Stimulated activated CD4-positive, alpha-beta T cell treated with anti-CD3 and anti-CD28 coated beads, TNF-alpha, amount 100 ng/mL, for 24 hours (primary cell): ENCODE data around the gene TROAP.
"Not testable (repeated sequence)": the region's sequence is repeated elsewhere in the genome, so short reads cannot be mapped to it uniquely, and the experiment has no call there.

Source experiments
- DNase-seq, 3 experiments: peaks; one replicate each; pipeline ENCODE4 v3.0.0-alpha.2; 2020; ENCODE audit warnings: low read depth in 3 of 3

Gene TROAP

DNA sequence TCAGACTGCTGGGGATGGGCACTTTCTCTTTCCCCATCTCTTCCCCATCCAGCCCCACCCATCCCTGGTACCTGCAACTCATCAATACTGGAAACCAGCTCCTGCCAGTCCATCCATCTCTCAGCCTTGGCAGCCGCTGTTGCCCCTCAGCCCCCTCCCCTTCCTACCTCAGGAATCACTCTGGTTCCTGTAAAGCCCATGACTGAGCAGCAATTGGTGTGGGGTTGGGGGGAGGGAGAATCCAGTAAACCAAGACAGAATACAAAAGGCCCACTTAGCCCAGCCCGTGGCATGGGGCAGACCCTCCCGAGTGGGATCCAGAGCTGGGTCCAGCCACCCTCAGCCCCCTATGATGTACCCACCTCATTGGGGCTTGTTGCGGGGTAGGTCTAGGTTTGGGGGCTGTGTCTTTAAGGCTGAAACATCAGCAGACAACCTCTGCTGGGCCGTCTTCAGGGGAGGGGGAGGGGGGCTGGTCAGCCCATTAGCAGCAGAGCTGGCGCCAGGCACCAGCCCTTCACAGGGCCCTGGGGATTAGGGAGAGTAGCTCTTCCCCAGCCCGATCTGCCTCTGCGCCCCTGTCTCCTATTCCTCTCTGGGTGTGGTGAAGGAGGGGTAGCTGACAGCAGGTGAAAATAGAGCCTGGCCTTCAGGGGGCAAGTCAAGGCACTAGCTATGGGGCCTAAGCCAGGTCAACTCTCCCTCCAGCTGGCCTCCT lies 28.8 kb upstream of the TROAP start:
- DNase-seq = no peak

- DNase-seq = no peak
These were observed 28.3 kb upstream of the TROAP start for GRCh38 chr12:49294804-49295081.

- DNase-seq = no peak
These were observed 27.7 kb upstream of the TROAP start, which contains the start of gene PRPH for GRCh38 chr12:49295082-49295936. PRPH (plus strand) TSS chr12:49295147; CDS start chr12:49295201, 54 bp downstream.

- peak in 2 of 3 experiments; percentile 24 to 67 for DNase-seq
These were observed 26.8 kb upstream of the TROAP start for GRCh38 chr12:49296034-49296835.

GRCh38 chr12:49296836-49297694 lies 26.0 kb upstream of the TROAP start:
- DNase-seq = peak in 1 of 3 experiments; percentile 50

GRCh38 chr12:49297695-49298060 lies 25.4 kb upstream of the TROAP start:
- no peak for DNase-seq

DNA sequence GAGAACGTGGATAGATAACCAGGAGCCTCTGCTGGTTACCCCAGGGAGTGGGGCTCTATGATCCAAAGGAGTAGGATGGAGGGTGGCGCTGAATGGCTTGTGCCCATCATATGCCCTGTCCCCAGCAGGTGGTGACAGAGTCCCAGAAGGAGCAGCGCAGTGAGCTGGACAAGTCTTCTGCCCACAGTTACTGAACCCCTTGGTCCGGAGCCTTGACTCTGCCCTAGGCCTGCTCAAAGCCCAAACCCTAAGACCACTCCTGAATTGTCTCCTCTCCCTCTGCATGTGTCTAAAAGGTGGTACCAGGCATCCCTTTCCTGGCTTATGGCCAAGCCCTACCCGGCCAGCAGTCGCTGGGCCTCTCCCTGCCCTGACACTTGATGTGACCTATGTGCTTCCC lies 24.9 kb upstream of the TROAP start:
- no peak for DNase-seq

DNA sequence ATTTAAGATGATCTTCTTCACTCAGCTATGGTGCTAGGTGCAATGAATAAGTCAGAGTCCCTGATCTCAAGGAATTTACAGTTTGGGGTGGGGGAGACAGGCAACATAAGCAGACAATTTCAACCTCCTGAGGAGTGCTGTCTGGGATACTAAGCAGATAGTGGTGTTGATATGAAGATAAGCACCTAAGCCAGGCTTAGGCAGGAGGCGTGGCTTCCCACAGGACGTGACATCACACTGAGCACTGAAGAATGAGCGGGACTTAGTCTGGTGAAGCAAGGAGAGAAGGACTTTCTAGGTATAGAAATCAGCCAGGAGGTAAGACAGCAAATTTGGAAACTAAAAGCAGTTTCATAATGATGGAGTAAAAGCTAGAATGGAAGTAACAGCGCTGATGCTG lies 21.3 kb upstream of the TROAP start:
- DNase-seq = peak in 1 of 3 experiments; percentile 56

GRCh38 chr12:49304161-49304560 lies 18.9 kb upstream of the TROAP start:
- no peak for DNase-seq

- DNase-seq = no peak
These were observed 17.1 kb upstream of the TROAP start for GRCh38 chr12:49305762-49306510.

- DNase-seq = no peak
These were observed 13.7 kb upstream of the TROAP start for GRCh38 chr12:49309386-49309785.

DNA sequence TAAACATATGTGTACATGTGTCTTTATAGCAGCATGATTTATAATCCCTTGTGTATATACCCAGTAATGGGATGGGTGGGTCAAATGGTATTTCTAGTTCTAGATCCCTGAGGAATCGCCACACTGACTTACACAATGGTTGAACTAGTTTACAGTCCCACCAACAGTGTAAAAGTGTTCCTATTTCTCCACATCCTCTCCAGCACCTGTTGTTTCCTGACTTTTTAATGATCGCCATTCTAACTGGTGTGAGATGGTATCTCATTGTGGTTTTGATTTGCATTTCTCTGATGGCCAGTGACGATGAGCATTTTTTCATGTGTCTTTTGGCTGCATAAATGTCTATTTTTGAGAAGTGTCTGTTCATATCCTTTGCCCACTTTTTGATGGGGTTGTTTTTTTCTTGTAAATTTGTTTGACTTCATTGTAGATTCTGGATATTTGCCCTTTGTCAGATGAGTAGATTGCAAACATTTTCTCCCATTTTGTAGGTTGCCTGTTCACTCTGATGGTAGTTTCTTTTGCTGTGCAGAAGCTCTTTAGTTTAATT lies 12.5 kb upstream of the TROAP start:
- not testable (repeated sequence) for DNase-seq

DNA sequence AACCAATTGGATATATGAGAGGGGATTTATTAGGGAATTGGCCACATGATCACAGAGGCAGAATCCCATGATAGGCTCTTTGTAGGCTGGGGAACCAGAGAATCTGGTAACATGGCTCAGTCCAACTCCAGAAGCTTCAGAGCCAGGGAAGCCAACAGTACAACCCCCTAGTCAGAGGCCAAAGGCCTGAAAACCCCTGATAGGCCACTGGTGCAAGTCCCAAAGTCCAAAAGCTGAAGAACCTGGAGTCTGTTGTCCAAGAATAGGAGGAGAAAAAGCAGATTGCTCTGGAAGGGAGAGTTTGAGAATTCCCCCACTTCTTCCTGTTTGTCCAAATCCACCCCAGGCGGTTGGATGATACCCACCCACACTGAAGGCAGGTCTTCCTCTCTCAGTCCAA lies 8.2 kb upstream of the TROAP start:
- DNase-seq = no peak

- DNase-seq = not testable (repeated sequence)
These were observed 5.9 kb upstream of the TROAP start for GRCh38 chr12:49317118-49317517.

DNA sequence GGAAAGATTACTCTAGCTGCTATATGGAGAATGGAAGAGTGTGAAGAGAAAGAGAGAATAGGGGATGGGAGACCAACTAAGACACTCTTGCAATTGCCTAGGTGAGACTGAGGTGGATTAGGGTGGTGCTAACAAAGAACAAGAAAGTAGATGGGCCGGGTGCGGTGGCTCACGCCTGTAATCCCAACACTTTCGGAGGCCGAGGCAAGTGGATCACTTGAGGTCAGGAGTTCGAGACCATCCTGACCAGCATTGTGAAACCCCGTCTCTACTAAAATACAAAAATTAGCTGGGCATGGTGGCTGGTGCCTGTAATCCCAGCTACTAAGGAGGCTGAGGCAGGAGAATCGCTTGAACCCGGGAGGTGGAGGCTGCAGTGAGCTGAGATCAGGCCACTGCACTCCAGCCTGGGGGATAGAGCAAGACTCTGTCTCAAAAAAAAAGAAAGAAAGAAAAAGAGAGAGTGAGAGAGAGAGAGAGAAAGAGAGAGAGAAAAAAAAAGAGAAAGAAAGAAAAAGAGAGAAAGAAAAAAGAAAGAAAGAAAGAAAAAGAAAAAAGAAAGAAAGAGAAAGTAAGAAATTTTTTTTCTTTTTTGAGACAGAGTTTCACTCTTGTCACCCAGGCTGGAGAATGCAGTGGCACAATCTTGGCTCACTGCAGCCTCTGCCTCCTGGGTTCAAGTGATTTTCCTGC lies 2.5 kb upstream of the TROAP start:
- not testable (repeated sequence) for DNase-seq

DNA sequence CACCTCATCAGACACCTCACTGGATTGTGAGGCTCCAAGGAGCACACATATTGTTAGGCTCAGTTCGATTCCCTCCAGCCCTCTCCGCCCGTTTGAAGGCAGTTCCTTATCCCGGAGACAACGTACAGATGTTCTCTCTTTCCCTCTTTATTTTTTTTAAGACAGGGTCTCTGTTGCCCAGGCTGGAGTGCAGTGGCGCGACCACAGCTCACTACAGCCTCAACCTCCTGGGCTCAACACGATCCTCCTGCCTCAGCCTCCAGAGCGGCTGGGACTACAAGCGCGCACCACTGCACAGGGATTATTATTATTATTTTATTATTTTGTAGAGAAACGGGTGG lies 718 bp upstream of the TROAP start:
- no peak for DNase-seq

DNA sequence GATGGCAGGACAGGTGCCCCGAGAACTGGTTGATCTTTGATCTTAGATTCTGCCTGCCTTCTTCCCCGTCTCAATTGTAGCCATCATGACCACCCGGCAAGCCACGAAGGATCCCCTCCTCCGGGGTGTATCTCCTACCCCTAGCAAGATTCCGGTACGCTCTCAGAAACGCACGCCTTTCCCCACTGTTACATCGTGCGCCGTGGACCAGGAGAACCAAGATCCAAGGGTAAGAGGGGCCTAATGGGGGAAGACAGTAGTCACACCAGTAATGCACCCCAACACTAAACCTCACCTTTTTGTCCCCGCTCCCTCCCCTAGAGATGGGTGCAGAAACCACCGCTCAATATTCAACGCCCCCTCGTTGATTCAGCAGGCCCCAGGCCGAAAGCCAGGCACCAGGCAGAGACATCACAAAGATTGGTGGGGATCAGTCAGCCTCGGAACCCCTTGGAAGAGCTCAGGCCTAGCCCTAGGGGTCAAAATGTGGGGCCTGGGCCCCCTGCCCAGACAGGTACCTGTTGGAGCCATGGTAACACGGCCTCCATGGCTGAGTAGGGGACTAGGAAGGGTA lies 556 bp downstream of the TROAP start:
- no peak for DNase-seq

DNA sequence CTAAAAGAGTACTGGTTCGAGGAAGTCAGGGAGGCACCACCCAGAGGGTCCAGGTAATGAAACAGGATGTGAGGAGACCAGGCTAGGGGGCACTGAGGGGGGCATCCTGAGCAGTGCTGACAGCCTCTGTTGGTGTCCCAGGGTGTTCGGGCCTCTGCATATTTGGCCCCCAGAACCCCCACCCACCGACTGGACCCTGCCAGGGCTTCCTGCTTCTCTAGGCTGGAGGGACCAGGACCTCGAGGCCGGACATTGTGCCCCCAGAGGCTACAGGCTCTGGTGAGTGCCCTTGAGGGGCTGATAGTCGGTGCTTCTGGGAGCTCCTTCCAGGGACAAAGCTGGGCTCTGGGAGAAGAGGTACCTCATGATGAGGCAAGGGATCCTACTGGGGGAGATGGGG lies 2.6 kb downstream of the TROAP start:
- no peak for DNase-seq

DNA sequence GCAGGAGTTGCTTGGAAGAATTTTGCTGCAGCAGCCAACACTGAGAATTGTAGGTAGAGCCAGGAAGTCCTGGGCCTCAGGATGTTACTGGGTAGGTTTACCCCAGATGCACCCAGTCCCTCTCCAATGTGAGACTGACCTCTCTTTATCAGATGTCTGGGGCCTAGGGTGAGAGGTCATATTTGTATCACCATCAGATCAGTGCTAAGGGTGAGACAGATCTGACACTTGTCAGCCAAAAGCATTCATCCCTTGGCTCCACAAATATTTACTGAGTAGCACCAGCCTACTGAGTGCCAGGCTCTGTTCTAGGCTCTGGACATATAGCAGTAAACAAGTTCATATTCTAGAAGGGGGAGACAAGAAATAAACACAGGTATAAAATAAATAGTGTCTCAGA lies 4.3 kb downstream of the TROAP start:
- DNase-seq = no peak

GRCh38 chr12:49327887-49328286 lies 4.8 kb downstream of the TROAP start:
- DNase-seq = no peak
